Adipocyte (in vitro differentiated cells): ENCODE results near the gene DISP2.

Experiments
- DNase-seq: peaks from one replicate; pipeline ENCODE4 v3.0.0-alpha.2; 2015; ENCODE audit warnings: low read depth
- H3K27me3 ChIP-seq: replicated peaks from 2 replicates; pipeline ENCODE4 v1.7.0; 2013; ENCODE audit warnings: mild to moderate bottlenecking, low read length, moderate library complexity; ENCODE audit not compliant: control insufficient read depth, insufficient read depth
- H3K36me3 ChIP-seq: 2 replicates; pipeline ENCODE4 v1.7.0; 2013; ENCODE audit warnings: low read length, mild to moderate bottlenecking, moderate library complexity; ENCODE audit not compliant: control insufficient read depth, insufficient read depth, severe bottlenecking
- H3K4me1 ChIP-seq: 2 replicates; pipeline ENCODE4 v1.7.0; 2013; ENCODE audit warnings: mild to moderate bottlenecking, low read length, moderate library complexity; ENCODE audit not compliant: control insufficient read depth, insufficient read depth
- H3K4me3 ChIP-seq: 2 replicates; pipeline ENCODE4 v1.7.0; 2013; ENCODE audit warnings: mild to moderate bottlenecking, low read length, moderate library complexity
- H3K9ac ChIP-seq: 2 replicates; pipeline ENCODE4 v1.7.0; 2013; ENCODE audit warnings: mild to moderate bottlenecking, low read length, moderate library complexity
- H3K9me3 ChIP-seq: 2 replicates; pipeline ENCODE4 v1.7.0; 2013; ENCODE audit warnings: mild to moderate bottlenecking, low read length, moderate library complexity; ENCODE audit not compliant: control insufficient read depth

Gene DISP2

GRCh38 chr15:40421246-40422157 lies 63.5 kb downstream of the DISP2 start:
- DNase-seq, result peak; percentile 86
- H3K36me3 ChIP-seq, result peaks cover 18% of the 10 kb centered on the region
- peak overlapping the region; percentile 29 for H3K4me3 ChIP-seq
- H3K4me1 ChIP-seq, result peaks cover 18% of the 10 kb centered on the region
- H3K27me3 ChIP-seq, result no peaks in the 10 kb centered on the region
- no peaks in the 10 kb centered on the region for H3K9me3 ChIP-seq
- peak overlapping the region; percentile 53 for H3K9ac ChIP-seq

- no peak for DNase-seq
- peaks cover 18% of the 10 kb centered on the region for H3K4me1 ChIP-seq
- no peak overlapping the region for H3K9ac ChIP-seq
- no peaks in the 10 kb centered on the region for H3K36me3 ChIP-seq
- H3K4me3 ChIP-seq, result no peak overlapping the region
- no peaks in the 10 kb centered on the region for H3K27me3 ChIP-seq
- no peaks in the 10 kb centered on the region for H3K9me3 ChIP-seq
Measured at GRCh38 chr15:40424483-40425115, 66.6 kb downstream of the DISP2 start.

- Histone ChIP-seq H3K9me3 (no peaks in the 10 kb centered on the region), H3K36me3 (no peaks in the 10 kb centered on the region), H3K9ac (no peak overlapping the region), H3K4me1 (peaks cover 21% of the 10 kb centered on the region), H3K4me3 (no peak overlapping the region), H3K27me3 (no peaks in the 10 kb centered on the region)
- no peak for DNase-seq
Measured at GRCh38 chr15:40425681-40426080, 67.7 kb downstream of the DISP2 start.

- Histone ChIP-seq H3K9me3 (no peaks in the 10 kb centered on the region), H3K36me3 (no peaks in the 10 kb centered on the region), H3K4me3 (no peak overlapping the region), H3K27me3 (no peaks in the 10 kb centered on the region), H3K4me1 (peaks cover 11% of the 10 kb centered on the region), H3K9ac (no peak overlapping the region)
- DNase-seq, result no peak
Measured at GRCh38 chr15:40427188-40427587, 69.2 kb downstream of the DISP2 start.

GRCh38 chr15:40428185-40428584 lies 70.2 kb downstream of the DISP2 start:
- Histone ChIP-seq H3K9me3 (no peaks in the 10 kb centered on the region), H3K4me3 (no peak overlapping the region), H3K36me3 (no peaks in the 10 kb centered on the region), H3K27me3 (no peaks in the 10 kb centered on the region), H3K9ac (no peak overlapping the region), H3K4me1 (peaks cover 11% of the 10 kb centered on the region)
- DNase-seq, result no peak
